Activated CD8-positive, alpha-beta memory T cell treated with anti-CD3 and anti-CD28 coated beads for 1 hour (primary cell): Measurements from ENCODE around the gene COQ8A.

Experiments
- DNase-seq, 2 donors: peaks; one replicate each; pipeline ENCODE4 v3.0.0-alpha.2; 2020; ENCODE audit warnings: low read depth in 1 of 2; ENCODE audit errors: extremely low read depth in 1 of 2

COQ8A gene

DNA sequence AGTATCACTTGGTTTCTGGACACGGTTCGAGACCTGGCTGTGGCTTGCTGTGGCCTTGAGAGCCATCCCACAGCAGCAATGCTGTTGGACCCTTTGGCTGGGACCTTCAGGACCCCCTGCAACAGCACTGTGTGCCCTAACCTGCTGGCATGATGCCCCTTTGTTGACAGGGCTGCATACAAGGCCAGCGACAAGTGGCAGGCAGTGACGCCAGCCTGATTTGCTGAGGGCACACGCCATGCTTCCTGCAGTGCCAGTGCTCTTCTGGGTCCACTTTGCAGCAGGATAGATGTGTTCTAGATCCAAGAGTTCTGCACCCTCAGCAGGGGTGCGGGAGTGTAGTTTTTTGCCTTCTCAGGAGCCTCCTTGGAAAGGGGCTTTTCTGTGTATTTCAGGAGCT is 32.8 kb downstream of the COQ8A start:
- DNase-seq, result no peak

DNA sequence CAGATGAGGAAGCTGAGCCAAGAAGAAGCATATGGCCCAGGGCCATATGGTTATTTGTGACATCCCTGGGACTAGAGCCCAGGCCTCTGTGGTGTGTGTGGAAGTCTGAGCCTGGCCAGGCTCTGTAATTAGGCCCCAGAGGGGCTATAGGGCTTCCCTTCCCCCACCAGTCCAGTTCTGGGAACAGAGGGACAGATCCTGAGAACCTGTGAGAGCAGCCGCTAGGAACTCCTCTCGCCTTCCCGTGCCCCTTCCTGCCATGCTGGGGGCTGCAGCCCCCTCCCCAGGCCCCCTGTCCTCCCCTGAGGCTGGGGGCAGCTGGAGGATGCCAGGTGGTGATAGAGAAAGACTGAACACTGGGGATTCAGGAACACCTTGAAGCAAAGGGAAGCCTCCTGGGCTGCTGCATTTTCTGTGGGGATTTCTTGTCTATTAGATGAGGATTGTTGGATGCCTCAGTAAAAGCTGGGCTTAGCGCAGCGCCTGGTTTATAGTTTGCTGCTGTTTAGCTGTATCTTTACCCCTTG is 33.3 kb downstream of the COQ8A start:
- no peak for DNase-seq

DNA sequence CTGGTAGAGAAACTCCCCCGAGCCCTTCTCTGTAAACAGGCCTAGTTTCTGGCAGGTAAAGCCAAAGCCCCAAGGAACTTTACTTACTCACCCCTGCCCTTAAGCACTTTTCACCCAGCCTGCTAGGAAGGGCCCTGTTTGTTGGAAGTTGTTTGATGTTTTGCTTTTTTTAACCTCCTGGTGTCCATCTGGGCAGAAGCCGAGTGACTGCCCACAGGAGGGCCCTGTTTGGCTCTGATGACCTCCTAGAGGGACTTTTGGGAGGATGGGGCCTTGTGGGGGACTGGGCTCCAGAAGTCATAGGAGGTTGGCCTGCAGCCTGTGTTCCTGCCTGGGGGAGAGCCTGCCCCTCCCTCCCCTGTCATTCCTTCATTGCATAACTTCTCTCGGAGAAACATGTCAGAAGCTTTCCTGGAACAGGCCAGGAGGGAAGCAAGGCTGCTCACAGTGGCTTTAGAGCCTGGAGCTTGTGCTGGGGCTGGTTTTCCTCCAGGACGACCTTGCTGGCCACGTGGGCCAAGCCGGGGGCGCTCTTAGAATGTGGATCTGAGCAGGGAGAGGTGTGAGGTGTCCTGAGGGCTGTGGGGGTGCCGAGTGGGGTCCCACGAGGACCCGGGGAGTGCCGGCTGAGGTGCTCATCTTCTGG is 33.9 kb downstream of the COQ8A start:
- no peak for DNase-seq

DNA sequence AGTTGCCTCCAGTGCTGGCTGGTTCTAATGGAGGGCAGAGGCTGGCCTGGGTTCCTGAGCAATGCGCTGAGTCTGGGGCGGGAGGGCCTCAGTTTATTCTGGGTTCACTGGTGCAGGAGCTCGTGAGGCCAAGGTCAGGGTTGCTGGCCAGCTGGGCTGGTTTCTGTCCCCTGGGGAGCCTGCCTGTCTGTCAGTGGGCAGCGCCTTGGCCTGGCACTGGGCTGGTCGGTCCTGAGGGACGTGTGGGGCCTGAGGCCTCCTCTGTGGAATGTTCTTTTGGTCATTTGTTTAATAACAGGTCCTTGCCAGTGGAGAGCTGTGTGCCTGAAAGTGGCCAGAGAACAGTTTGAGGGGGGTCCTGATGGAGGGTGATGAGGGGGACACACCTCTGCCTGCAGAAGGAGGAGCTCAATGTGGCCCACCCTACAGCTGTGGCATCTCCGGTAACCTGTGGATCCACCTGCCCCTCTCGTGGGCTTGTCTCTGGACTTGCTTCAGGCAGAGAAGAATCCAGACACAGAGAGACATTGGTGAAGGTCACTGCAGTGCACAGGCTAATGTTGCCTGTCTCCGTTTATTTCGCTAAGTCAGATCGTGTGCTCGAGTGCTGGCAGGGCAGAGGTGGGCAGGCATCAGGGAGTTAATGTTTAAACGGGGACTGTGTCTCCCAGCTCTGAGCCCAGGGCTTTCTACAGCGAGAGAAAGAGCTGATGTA is 34.6 kb downstream of the COQ8A start:
- DNase-seq, result no peak

DNA sequence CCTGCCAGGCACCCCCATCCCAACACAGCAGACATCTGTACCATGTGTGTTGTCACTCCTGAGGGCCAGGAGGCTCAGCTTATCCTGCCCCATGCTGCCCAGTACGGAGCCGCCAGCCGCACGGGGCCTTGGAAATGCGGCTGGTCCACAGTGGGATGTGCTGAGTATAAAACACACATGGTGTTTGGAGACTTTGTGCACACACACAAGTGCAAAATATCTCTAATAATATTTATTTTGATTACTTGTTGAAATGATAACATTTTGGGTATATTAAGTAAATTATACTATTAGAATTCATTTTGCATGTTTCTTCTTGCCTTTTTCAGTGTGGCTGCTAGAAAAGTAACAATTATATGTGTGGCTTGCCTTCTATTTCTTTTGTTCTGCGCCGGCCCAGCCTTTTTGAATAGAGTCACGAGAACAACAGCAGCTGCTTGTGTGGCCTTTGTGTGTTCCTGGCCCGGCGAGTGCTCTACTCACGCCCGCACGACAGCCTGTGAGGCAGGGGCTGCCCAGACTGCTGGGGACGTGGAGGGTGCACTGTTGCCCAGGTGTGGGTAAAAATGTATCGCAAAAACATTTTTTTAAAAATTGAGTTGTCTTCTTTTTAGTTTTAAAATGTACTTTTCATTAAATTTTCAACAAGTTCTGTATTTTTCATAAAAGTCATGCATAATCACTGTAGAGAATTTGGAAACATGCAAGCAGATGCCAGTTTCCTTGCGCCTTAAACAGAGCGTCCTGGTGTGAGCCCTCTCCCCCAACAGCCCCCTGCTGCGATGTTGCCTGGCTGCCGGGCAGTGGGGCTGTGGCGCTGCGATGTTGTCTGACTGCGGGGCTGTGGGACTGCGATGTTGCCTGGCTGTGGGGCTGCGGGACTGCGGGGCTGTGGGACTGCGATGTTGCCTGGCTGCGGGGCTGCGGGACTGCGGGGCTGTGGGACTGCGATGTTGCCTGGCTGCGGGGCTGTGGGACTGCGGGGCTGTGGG is 35.5 kb downstream of the COQ8A start:
- no peak for DNase-seq

DNA sequence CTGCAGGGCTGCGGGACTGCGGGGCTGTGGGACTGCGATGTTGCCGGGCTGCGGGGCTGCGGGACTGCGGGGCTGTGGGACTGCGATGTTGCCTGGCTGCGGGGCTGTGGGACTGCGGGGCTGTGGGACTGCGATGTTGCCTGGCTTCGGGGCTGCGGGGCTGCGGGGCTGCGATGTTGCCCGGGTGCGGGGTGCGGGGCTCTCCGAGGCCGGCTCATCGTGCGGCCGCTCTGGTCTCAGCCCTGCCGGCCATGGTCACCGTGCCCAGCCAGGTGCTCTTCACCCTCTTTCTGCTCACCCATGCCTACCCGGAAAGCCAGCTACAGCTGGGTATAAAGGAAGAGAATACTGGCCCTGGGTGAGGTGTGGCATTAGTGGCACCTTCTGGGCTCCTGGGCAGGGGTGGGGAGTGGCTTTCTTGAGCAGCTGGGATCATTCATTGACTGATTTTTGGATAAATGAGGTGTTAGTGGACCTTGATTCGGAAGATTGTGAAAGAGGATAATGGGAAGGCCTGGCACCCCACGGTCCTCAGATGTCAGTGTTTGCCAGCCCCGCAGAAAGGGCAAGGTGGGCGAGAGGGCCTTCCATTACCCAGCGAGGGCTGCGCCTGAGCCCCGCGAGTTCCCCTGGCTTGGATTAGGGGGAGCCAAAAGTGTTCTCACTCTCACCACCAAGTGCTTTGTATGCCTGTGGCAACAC is 36.3 kb downstream of the COQ8A start:
- no peak for DNase-seq

DNA sequence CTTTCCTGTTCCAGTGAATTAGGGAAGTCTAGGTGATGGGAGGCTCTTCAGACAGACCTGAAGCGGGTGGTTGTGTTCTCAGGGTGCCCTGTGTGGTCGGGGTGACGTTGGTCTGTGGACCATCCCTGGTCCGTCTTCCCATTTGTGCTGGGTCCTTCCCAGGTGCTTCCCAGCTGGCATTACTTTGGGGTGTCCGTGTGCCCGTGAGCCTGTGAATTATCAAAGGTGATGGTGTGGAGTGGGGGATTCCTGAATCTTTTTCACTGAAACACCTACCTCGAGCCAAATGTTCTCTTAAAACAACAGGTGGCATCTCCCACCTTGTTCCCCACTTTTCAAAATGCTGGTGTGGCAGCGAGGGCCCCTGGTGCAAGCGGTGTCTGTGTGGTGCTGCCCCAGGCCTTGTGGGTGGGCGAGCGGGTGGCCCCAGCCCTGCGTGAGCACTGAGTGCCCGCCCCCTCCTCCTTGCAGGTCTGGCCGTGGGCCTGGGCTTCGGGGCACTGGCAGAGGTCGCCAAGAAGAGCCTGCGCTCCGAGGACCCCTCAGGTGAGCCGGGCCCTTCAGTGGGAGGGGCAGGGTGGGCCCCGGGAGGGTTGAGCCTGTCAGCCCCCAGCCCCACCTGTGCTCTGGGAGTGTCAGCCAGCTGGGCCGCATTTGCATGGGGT is 37.0 kb downstream of the COQ8A start:
- DNase-seq, result no peak

DNA sequence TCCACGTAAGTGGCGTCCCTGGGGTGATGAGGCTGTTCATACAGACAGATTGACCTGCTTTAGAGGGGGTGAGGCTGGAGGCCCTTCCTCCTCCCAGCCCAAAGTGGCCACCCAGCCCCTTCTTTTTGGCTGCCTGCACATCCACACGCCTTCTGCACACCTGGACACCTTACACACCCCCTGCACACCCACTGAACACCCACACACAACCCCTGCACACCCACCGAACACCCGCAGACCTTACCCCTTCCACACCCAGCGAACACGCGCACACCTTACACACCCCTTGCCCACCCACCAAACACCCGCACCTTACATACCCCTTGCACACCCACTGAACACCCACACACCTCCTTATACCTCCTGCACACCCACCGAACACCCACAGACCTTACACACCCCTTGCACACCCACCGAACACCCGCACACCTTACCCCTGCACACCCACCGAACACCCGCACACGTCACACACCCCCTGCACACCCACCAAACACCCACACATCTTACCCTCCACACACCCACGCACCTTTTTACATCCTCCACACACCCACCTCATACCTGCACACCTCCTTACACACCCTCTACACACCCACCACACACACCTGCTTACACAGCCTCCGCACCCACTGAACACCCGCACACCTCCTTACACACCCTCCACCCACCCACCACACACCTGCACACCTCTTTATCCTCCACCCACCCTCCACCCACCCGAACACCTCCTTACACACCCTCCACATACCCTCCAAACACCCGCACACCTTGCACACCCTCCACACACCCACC is 37.7 kb downstream of the COQ8A start:
- DNase-seq, result no peak

DNA sequence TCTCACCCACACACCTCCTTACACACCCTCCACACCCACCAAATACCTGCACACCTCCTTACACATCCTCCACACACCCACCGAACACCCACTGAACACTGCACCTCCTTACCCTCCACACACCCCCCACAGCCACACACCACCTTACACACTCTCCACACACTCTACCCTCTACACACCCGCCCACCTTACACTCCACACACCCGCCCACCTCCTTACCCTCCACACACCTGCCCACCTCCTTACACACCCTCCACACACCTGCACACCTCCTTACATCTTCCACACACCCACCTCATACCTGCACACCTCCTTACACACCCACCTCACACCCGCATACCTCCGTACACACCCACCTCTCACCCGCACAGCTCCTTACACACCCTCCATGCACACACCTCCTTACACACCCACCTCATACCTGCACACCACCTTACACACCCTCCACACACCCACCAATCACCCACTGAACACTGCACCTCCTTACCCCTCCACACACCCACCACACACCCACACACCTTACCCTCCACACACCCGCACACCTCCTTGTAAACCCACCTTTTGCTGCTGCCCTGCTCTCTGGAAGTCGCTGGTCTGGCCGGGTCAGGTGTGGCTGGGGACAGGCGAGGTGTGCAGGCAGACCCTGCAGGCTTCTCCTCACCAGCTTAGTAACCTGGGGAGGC is 38.5 kb downstream of the COQ8A start:
- DNase-seq, result no peak

DNA sequence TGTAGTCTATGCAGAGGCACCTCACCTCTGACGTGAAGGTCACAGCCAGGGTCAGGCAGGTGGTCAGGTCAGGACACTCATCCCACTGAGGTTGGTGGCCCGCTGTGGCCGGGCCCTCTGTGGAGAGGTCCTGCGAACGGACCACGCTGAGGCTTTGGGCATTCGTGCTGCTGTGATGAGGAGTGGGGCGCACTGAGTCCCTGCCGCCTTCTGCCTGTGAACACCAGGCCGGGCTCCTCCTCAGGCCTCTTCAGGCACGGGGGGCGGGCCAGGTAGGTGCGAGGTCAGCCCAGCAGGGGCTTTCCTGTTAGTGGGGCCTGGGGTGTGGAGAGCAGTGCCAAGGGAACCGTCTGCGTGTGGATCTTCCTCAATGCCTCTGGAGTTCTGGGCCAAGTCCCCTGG is 39.0 kb downstream of the COQ8A start:
- no peak for DNase-seq

DNA sequence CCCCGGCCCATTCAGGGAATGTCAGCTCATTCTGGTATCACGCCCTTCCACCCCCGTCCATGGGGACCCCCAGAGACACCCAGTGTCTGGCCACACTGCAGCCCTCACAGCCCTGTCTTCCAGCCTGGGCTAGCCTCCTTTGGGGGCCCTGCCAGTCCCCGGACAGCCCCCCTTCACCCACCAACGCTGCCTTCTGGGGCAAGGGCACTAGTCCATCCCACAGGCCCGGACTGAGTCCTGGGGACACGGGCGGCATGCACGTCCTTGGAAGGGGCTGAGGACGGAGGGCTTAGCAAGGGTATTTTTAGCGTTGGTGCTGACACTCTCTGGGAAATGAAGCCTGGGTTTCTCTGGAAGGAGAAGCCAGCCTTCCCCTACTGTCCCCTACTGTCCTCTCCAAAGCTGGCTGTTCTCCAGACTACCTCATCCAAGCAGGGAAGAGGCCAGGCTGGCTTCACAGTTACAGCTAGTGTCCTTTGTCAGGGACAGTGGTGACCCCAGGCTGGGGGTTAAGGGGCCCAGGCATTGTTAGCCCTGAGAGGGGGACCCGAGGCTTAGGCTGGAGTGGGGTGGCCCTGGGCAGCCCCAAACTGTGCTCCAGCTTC is 39.5 kb downstream of the COQ8A start:
- no peak for DNase-seq

DNA sequence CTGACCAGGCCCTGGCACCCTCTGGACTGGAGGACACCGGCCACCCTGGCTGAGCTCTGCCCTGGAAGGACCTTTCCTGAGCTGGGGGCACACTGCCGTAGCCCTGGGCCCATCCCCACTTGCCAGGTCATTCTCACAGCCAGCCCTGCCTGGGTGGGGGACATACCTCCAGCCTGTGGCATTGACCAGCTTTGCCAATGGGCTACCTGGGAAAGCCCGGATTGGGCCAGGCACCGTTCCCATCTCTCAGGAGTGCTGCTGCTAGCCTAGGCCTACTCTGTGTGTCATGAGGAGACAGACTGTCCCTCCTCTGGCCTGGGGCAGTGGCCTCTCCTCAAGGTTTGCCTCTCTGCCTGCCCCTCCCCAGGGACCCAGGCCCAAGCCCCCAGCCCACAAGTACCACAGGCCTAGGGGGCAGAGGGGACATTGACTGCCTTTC is 40.0 kb downstream of the COQ8A start:
- no peak for DNase-seq

DNA sequence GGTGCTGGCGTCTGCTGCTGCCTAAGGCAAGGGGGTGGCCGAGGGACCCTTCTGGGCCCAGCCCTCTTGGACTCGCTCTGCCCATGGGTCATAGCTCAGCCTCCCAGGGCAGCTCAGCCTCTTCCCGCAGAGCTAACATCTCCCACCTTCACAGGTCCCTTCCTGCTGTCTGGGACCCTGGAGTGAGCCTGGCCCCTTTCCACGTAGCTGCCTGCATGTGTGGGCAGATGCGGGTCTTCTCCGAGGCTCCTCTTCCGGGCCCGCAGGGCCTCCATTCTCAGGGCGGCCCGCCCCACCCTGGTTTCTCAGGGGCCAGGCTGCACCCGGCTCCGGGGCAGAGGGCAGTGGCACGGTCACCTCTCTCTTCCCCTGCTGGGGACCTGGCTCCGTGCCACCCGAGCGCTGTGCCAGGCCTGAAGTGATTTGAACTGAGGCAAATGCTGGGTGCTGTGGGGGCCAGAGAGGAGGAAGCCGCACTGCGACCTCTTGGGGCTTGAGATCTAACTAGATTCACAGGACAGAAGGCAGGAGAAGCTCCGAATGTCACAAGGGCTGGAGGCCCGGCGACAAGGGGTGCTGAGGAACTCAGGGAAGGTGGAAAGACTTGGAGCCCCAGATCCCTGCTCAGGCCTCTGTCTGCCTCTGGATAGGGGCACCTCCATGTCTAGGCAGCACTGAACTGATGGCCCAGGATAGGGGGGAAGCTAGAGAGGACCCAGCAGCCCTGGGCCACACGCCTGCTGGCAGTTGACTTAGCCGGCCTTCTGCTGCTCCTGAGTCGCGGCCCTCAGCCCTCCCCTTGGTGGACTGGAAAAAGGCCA is 40.7 kb downstream of the COQ8A start:
- no peak for DNase-seq

DNA sequence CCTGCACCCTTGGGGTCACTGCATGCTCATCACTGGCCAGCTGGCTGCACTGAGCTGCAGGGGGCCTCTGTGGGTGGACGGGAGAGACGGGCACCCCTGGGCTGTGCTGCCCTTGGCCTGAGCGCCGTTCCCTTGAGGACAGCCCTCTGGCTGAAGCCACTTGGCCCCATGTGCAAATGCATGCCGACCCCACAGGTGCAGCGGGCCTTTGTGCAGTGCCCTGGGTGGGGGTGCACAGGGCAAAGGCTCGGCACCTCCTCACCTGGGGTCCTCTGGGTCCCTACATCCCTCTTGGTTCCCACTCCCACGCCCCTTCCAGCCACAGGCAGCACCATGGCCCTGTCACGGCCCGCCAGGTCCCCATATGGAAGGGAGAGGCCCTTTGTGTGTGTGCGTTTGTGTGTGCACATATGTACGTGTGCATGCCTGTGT is 41.3 kb downstream of the COQ8A start:
- no peak for DNase-seq

DNA sequence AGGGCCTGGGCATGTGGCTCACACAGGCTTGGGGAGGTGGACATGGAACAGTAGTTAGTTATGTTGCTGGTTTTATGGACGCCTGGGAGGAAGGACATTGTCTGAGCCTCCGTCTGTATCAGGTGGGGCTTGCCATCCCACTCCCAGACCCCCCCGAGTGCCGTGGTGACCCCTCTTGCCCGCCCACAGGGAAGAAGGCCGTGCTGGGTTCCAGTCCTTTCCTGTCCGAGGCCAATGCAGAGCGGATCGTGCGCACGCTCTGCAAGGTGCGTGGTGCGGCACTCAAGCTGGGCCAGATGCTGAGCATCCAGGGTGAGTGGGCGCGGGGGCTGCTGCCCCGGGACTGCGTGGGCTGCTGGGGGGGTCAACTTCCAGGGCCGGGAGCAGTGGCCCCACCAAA is 41.7 kb downstream of the COQ8A start:
- DNase-seq, result no peak

DNA sequence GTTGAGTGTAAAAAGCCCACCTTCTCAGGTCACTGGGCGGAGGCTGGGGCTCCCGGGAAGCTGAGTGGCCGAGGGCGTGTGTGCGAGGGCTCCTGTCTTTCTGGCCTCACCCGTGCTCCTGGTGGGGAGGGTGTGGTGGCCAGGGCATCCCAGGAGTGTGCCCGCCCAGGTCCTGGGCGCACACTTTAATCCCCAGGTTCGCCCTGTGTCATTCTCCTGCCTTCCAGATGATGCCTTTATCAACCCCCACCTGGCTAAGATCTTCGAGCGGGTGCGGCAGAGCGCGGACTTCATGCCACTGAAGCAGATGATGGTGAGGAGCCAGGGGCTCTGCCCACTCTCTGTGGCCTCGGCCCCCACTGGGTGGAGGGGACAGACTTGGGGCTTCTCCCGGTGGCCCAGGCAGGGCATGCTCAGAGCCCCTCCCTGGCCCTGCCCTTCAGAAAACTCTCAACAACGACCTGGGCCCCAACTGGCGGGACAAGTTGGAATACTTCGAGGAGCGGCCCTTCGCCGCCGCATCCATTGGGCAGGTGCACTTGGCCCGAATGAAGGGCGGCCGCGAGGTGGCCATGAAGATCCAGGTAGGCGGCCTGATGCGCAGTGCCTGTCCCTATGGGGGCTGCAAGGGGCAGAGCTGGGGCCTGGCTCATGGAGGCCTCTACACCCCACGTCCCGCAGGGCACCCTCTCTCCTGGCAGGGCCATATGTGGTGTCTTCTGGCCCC is 42.5 kb downstream of the COQ8A start:
- DNase-seq, result no peak
